Gastrocnemius medialis (tissue), 4 donors: ENCODE results near the gene SMIM13.

Experiments
- POLR2A ChIP-seq, 2 donors: fragments of 450-650 bp; IDR thresholded peaks; one replicate each; pipeline ENCODE4 v1.6.1; 2017; ENCODE audit warnings: antibody characterized with exemption in 2 of 2, mild to moderate bottlenecking in 2 of 2, moderate library complexity in 2 of 2
- TF ChIP-seq, protein P1 (sequence below), 5 experiments: fragments of 450-650 bp in 3 of 5; fragments of 200-600 bp in 2 of 5; sonication (generic) in 2 of 5; IDR thresholded peaks in 4 of 5; conservative IDR thresholded peaks in 1 of 5; 1 replicate in 4 of 5; 2 replicates in 1 of 5; pipeline ENCODE4 v1.5.1; 2016 to 2019; ENCODE audit warnings: antibody characterized with exemption in 5 of 5, mild to moderate bottlenecking in 3 of 5, moderate library complexity in 3 of 5

DNA sequence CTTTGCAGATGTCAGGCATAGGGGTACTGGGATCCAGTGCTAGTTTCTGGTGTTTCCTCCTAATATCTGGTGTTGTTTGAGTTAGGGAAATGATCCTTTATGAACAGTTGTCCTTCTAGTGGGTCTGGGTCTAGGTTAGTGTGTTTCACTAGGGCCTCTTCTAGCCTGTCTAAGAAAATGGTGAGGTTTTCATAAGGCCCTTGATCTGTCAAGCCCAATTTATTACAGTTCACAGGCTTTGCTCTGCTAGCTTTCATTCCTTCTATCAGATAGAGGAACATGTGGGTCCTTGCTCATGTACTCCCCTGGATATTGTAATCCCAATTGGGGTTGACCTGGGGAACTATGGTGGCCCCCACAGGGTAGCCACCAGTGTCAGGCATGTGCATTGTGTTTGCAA lies 15.1 kb downstream of the SMIM13 start:
- TF ChIP-seq, protein P1, sequence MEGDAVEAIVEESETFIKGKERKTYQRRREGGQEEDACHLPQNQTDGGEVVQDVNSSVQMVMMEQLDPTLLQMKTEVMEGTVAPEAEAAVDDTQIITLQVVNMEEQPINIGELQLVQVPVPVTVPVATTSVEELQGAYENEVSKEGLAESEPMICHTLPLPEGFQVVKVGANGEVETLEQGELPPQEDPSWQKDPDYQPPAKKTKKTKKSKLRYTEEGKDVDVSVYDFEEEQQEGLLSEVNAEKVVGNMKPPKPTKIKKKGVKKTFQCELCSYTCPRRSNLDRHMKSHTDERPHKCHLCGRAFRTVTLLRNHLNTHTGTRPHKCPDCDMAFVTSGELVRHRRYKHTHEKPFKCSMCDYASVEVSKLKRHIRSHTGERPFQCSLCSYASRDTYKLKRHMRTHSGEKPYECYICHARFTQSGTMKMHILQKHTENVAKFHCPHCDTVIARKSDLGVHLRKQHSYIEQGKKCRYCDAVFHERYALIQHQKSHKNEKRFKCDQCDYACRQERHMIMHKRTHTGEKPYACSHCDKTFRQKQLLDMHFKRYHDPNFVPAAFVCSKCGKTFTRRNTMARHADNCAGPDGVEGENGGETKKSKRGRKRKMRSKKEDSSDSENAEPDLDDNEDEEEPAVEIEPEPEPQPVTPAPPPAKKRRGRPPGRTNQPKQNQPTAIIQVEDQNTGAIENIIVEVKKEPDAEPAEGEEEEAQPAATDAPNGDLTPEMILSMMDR (IDR thresholded peaks at IDR 0.05 in 4 of 5, conservative IDR thresholded peaks at IDR 0.05 in 1 of 5) = no peak
- TF ChIP-seq POLR2A (IDR thresholded peaks at IDR 0.05) = no peak
